H1 (cell line): ENCODE measurements around the gene EVI5. TPM values are rescaled to one million over a fixed set of nuclear protein-coding genes. Genes with fewer than 3 reads are reported as not detected.

ENCODE experiments used
- EZH2 ChIP-seq: fragments of 200-600 bp; sonication (generic); IDR thresholded peaks from 2 replicates; pipeline ENCODE4 v1.7.1; 2012; ENCODE audit warnings: low read depth, mild to moderate bottlenecking, moderate library complexity, low read length, inconsistent platforms; ENCODE audit not compliant: severe bottlenecking
- KDM4A ChIP-seq: IDR thresholded peaks from one replicate; pipeline ENCODE4 v1.7.1; 2012; ENCODE audit warnings: low read depth, mild to moderate bottlenecking, moderate library complexity, low read length, inconsistent platforms; ENCODE audit not compliant: severe bottlenecking
- polyA plus RNA-seq, 7 experiments: library from polyadenylated mRNA; depleted of rRNA in 3 of 7; stranded (reverse) in 5 of 7; unstranded in 2 of 7; fragments of >200 nt in 5 of 7; fragments of 200-250 nt in 2 of 7; gene quantifications; 1 replicate in 5 of 7; 2 replicates in 1 of 7; 4 replicates in 1 of 7; pipeline versions ENCODE4 v1.2.1 to v1.2.3, GENCODE V29; 2011 to 2013; ENCODE audit warnings: missing spikeins in 2 of 7, mixed read lengths in 2 of 7
- total RNA-seq: library from RNA; stranded (reverse); fragmentation: NEBNext Ultra II Directional; extraction: Animal tissue kit (Norgen Biotek cat#: 25700); gene quantifications from 2 replicates; pipeline ENCODE4 v1.2.1, GENCODE V29; 2021
- TF ChIP-seq, protein P1 (sequence below): IDR thresholded peaks from 2 replicates; pipeline ENCODE4 v1.6.1; 2011; ENCODE audit warnings: low read length, improper control_type of control experiment

EVI5 gene
- total and polyA plus RNA-seq, 2 of the 8 experiments (the other 6 are each of a cell fraction or from before 2014, with no cell fraction given): 1.7 to 13.7 TPM

DNA sequence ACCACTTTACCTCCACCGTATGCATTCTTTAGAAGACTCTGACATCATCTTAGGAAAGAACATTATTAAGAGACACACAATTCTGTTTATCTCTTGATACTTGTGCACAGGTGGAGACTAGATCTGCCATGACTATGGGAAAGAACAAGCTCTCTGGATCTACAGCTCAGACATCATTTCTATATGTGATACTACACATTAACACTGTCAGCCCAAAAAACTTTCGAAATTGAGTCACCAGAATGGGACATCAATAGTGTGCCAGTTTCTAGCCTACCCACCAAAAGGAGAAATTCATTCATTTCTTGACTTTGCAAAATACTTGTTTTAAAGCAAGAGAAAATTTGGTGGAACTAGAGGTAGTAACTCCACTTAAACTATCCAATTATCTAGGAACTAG, 6.0 kb upstream of the EVI5 start (continued):
- TF ChIP-seq, protein P1, sequence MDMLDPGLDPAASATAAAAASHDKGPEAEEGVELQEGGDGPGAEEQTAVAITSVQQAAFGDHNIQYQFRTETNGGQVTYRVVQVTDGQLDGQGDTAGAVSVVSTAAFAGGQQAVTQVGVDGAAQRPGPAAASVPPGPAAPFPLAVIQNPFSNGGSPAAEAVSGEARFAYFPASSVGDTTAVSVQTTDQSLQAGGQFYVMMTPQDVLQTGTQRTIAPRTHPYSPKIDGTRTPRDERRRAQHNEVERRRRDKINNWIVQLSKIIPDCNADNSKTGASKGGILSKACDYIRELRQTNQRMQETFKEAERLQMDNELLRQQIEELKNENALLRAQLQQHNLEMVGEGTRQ: no peak
- TF ChIP-seq KDM4A: no peak
- no peak for TF ChIP-seq EZH2
